ENCODE results near the gene KLK11. TPM values are rescaled to one million over a fixed set of nuclear protein-coding genes. Genes with fewer than 3 reads are reported as not detected.

KLK11 gene
- total RNA-seq, 1 donor from 2014 or later = 11.2 TPM

GRCh38 chr19:51018745-51019543 is 7.5 kb downstream of the KLK11 start:
- H3K4me1 ChIP-seq = peaks cover 18% of the 10 kb centered on the region
- H3K4me3 ChIP-seq = peak overlapping the region; percentile 43
- H3K9me3 ChIP-seq = no peaks in the 10 kb centered on the region
- peak overlapping the region; percentile 41 for H3K27ac ChIP-seq
- no peak for TF ChIP-seq CTCF (IDR thresholded peaks at IDR 0.05)
- ATAC-seq (peak; percentile 40 to 50), DNase-seq (no peak)
- intact Hi-C loops (cut with DNase I) = no loop called here
- H3K36me3 ChIP-seq = no peaks in the 10 kb centered on the region
- peaks cover 71% of the 10 kb centered on the region for H3K27me3 ChIP-seq (ENCODE audit: low read depth)

- H3K36me3 ChIP-seq = no peaks in the 10 kb centered on the region
- peak overlapping the region; percentile 11 for H3K4me3 ChIP-seq
- TF ChIP-seq CTCF (IDR thresholded peaks at IDR 0.05) = peak; percentile 52
- ATAC-seq = peak; percentile 36 to 51
- H3K27ac ChIP-seq = no peak overlapping the region
- no peak for DNase-seq
- peaks cover 74% of the 10 kb centered on the region for H3K27me3 ChIP-seq (ENCODE audit: low read depth)
- H3K4me1 ChIP-seq = peaks cover 18% of the 10 kb centered on the region
- intact Hi-C loops (cut with DNase I) = no loop called here
- no peaks in the 10 kb centered on the region for H3K9me3 ChIP-seq
Observed at GRCh38 chr19:51016798-51017683, 9.4 kb downstream of the KLK11 start.

GRCh38 chr19:51015691-51016267 is 10.6 kb downstream of the KLK11 start:
- Histone ChIP-seq H3K4me3 (no peak overlapping the region), H3K36me3 (no peaks in the 10 kb centered on the region), H3K4me1 (peaks cover 18% of the 10 kb centered on the region), H3K9me3 (no peaks in the 10 kb centered on the region), H3K27ac (no peak overlapping the region), H3K27me3 (ENCODE audit: low read depth) (peaks cover 72% of the 10 kb centered on the region)
- intact Hi-C loops (cut with DNase I) = no loop called here
- ATAC-seq (no peak), DNase-seq (no peak)
- TF ChIP-seq CTCF (IDR thresholded peaks at IDR 0.05) = no peak

GRCh38 chr19:51014242-51014641 is 12.2 kb downstream of the KLK11 start:
- peaks cover 70% of the 10 kb centered on the region for H3K27me3 ChIP-seq (ENCODE audit: low read depth)
- no peak overlapping the region for H3K27ac ChIP-seq
- no peaks in the 10 kb centered on the region for H3K36me3 ChIP-seq
- no peaks in the 10 kb centered on the region for H3K9me3 ChIP-seq
- TF ChIP-seq CTCF (IDR thresholded peaks at IDR 0.05) = no peak
- H3K4me1 ChIP-seq = peaks cover 12% of the 10 kb centered on the region
- intact Hi-C loops (cut with DNase I) = no loop called here
- DNase-seq (no peak), ATAC-seq (no peak)
- H3K4me3 ChIP-seq = no peak overlapping the region

GRCh38 chr19:51012661-51013190 is 13.7 kb downstream of the KLK11 start:
- H3K4me1 ChIP-seq = peaks cover 5% of the 10 kb centered on the region
- no peak overlapping the region for H3K27ac ChIP-seq
- TF ChIP-seq CTCF (IDR thresholded peaks at IDR 0.05) = no peak
- ATAC-seq (no peak), DNase-seq (no peak)
- peaks cover 56% of the 10 kb centered on the region for H3K27me3 ChIP-seq (ENCODE audit: low read depth)
- no peak overlapping the region for H3K4me3 ChIP-seq
- no peaks in the 10 kb centered on the region for H3K36me3 ChIP-seq
- H3K9me3 ChIP-seq = no peaks in the 10 kb centered on the region
- intact Hi-C loops (cut with DNase I) = no loop called here

All from lower lobe of right lung (tissue), 2 donors.